OCI-LY1 (cell line): Measurements from ENCODE around the gene AIFM3.

Experiments used
- H2AFZ ChIP-seq: fragments of 200-600 bp; sonication (generic), shearing (Covaris generic); 2 replicates; pipeline ENCODE4 v1.6.0; 2014; ENCODE audit warnings: antibody characterized with exemption, mild to moderate bottlenecking, low read length
- H3F3A ChIP-seq: fragments of 200-600 bp; sonication (generic), shearing (Covaris generic); 2 replicates; pipeline ENCODE4 v1.6.0; 2014; ENCODE audit warnings: mild to moderate bottlenecking, antibody characterized with exemption, low read length, moderate library complexity; ENCODE audit not compliant: insufficient read depth
- H3K27ac ChIP-seq: fragments of 200-600 bp; sonication (generic); 2 replicates; pipeline ENCODE4 v1.5.1; 2014; ENCODE audit warnings: low read length, mixed run types, mild to moderate bottlenecking, low read depth; ENCODE audit not compliant: poor library complexity, severe bottlenecking
- H3K27me3 ChIP-seq: fragments of 200-600 bp; sonication (generic); 2 replicates; pipeline ENCODE4 v1.6.0; 2014; ENCODE audit warnings: antibody characterized with exemption, mild to moderate bottlenecking, low read length, moderate library complexity; ENCODE audit not compliant: insufficient read depth
- H3K36me3 ChIP-seq: fragments of 200-600 bp; sonication (generic); 2 replicates; pipeline ENCODE4 v1.6.1; 2014; ENCODE audit warnings: mild to moderate bottlenecking, antibody characterized with exemption, low read length, moderate library complexity, mixed read lengths; ENCODE audit not compliant: insufficient read depth
- H3K4me1 ChIP-seq: fragments of 200-600 bp; sonication (generic); 2 replicates; pipeline ENCODE4 v1.5.1; 2014; ENCODE audit warnings: mild to moderate bottlenecking, low read length, moderate library complexity; ENCODE audit not compliant: insufficient read depth, severe bottlenecking
- H3K4me2 ChIP-seq: fragments of 200-600 bp; sonication (generic), shearing (Covaris generic); 2 replicates; pipeline ENCODE4 v1.6.1; 2014; ENCODE audit warnings: low read length
- H3K4me3 ChIP-seq: fragments of 200-600 bp; sonication (generic); 2 replicates; pipeline ENCODE4 v1.5.1; 2014; ENCODE audit warnings: low read length, low read depth, mild to moderate bottlenecking, mixed read lengths; ENCODE audit not compliant: poor library complexity, severe bottlenecking
- H3K79me2 ChIP-seq: fragments of 200-600 bp; shearing (Covaris generic); 2 replicates; pipeline ENCODE4 v1.6.1; 2016; ENCODE audit warnings: mixed run types, low read length, mixed read lengths; ENCODE audit not compliant: insufficient read depth
- H3K9ac ChIP-seq: fragments of 200-600 bp; sonication (generic), shearing (Covaris generic); 2 replicates; pipeline ENCODE4 v1.6.1; 2014; ENCODE audit warnings: mild to moderate bottlenecking, low read length, mixed read lengths
- H3K9me2 ChIP-seq: fragments of 200-600 bp; sonication (generic), shearing (Covaris generic); 2 replicates; pipeline ENCODE4 v1.6.1; 2014; ENCODE audit warnings: low read depth, mild to moderate bottlenecking, low read length, mixed read lengths
- H3K9me3 ChIP-seq: fragments of 200-600 bp; shearing (Covaris generic); 2 replicates; pipeline ENCODE4 v1.6.1; 2014; ENCODE audit warnings: low read length, mixed read lengths
- H4K20me1 ChIP-seq: fragments of 200-600 bp; sonication (generic), shearing (Covaris generic); 2 replicates; pipeline ENCODE4 v1.6.0; 2016; ENCODE audit warnings: mild to moderate bottlenecking, low read length; ENCODE audit not compliant: insufficient read depth
- CTCF ChIP-seq: fragments of 200-600 bp; sonication (generic), shearing (Covaris generic); IDR thresholded peaks from 2 replicates; pipeline ENCODE4 v1.5.1; 2017; ENCODE audit warnings: mild to moderate bottlenecking, antibody characterized with exemption, low read length, moderate library complexity, mixed read lengths
- EZH2 ChIP-seq: fragments of 200-600 bp; sonication (generic), shearing (Covaris generic); IDR thresholded peaks from 2 replicates; pipeline ENCODE4 v1.8.0; 2017; ENCODE audit warnings: borderline replicate concordance, mixed run types, mild to moderate bottlenecking, antibody characterized with exemption, low read length, moderate library complexity, mixed read lengths

The AIFM3 gene

DNA sequence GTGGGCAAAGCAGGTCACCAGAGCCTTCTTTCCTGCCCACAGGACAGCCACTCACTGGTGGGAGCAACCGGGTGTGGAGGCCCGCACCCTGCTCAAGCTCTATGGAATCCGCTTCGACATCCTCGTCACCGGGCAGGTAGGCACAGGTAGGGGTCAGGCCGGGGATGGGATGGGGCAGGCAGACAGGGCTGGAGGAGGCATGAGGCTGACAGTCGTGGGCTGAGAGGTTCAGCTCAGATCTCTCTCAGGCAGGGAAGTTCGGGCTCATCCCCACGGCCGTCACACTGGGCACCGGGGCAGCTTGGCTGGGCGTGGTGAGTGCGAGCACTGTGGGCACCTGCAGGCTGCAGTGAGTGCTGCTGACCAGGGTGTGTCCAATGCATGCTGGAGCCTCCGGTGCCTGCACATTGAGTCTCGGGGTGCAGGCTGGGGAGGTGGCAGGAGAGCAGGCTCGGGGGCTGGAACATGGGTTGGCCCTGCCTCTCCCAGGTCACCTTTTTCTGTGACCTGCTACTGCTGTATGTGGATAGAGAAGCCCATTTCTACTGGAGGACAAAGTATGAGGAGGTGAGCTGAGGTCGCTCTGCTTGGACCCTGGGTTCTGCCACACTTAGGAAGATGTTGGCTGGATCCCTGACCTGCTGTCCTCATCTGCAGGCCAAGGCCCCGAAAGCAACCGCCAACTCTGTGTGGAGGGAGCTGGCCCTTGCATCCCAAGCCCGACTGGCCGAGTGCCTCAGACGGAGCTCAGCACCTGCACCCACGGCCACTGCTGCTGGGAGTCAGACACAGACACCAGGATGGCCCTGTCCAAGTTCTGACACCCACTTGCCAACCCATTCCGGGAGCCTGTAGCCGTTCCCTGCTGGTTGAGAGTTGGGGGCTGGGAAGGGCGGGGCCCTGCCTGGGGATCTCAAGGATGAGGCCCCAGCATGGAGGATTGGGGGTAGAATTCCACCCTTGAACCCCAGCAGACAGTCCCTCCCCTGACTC is 59.0 kb downstream of the AIFM3 start:
- H3K9me2 ChIP-seq: no peaks in the 10 kb centered on the region
- no peaks in the 10 kb centered on the region for H3K36me3 ChIP-seq
- H3K27ac ChIP-seq: no peak overlapping the region
- no peaks in the 10 kb centered on the region for H3K4me1 ChIP-seq
- no peak overlapping the region for H2AFZ ChIP-seq
- H4K20me1 ChIP-seq: no peaks in the 10 kb centered on the region
- H3K79me2 ChIP-seq: no peaks in the 10 kb centered on the region
- no peaks in the 10 kb centered on the region for H3F3A ChIP-seq
- no peak overlapping the region for H3K4me3 ChIP-seq
- no peaks in the 10 kb centered on the region for H3K9me3 ChIP-seq
- H3K4me2 ChIP-seq: no peak overlapping the region
- no peak for TF ChIP-seq CTCF
- TF ChIP-seq EZH2: no peak
- H3K27me3 ChIP-seq: peaks cover 4% of the 10 kb centered on the region; the same call in 1 of the 2 replicates
- H3K9ac ChIP-seq: no peak overlapping the region

DNA sequence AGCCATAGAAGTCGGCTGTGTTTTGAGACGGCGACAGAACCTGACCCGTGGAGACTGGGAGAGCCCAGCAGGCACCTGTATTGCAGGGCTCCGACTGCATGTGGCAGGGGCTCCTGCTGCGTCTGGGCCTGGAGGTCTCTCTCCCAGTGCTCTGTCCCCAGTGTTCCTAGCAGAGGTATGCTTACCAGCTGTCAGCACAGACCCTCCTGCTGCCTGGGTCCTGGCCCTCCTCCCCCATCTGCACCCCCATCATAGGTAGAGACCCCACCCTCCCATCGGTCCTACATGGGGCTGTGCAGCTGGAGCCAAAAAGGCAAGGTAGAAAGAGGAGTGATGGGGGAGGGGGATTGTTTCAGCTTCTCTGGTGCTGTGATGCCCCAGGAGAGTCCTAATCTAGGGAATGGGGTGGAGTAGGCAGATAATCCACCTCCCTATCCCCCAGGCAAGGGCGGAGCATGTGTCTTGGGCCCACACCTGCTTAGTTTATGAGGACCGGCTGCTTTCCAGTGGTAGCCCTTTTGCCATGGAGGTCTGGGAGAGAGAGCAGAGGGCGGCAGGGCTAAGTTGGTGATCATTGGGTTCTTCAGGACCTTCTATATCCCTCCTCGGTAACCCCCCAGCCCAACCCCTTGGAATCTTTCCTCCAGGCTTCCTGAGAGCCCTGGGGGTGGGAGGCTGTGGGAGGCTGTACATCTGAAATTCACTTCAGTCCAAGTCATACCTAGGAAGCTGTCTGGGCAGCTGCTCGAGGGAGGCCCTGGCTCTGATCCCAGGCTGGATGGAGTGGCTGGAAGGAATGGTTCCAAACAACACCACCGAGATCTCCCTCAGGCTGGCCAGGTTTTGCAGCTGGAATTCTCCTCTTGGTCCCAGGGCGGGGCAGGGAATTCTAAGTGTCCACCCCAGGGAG is 60.0 kb downstream of the AIFM3 start:
- no peak overlapping the region for H3K4me2 ChIP-seq
- H3K9me2 ChIP-seq: no peaks in the 10 kb centered on the region
- H3K9me3 ChIP-seq: no peaks in the 10 kb centered on the region
- TF ChIP-seq EZH2: no peak
- no peak for TF ChIP-seq CTCF
- H3K27ac ChIP-seq: no peak overlapping the region
- no peak overlapping the region for H3K4me3 ChIP-seq
- no peaks in the 10 kb centered on the region for H4K20me1 ChIP-seq
- H3K9ac ChIP-seq: no peak overlapping the region
- H3K4me1 ChIP-seq: no peaks in the 10 kb centered on the region
- H3K27me3 ChIP-seq: no peaks in the 10 kb centered on the region; the same call in 1 of the 2 replicates
- H3K36me3 ChIP-seq: no peaks in the 10 kb centered on the region
- no peaks in the 10 kb centered on the region for H3K79me2 ChIP-seq
- H2AFZ ChIP-seq: no peak overlapping the region
- H3F3A ChIP-seq: no peaks in the 10 kb centered on the region

GRCh38 chr22:21028277-21029251 is 61.5 kb downstream of the AIFM3 start:
- H3F3A ChIP-seq: no peaks in the 10 kb centered on the region
- H3K79me2 ChIP-seq: no peaks in the 10 kb centered on the region
- no peaks in the 10 kb centered on the region for H3K9me2 ChIP-seq
- H3K27ac ChIP-seq: no peak overlapping the region
- TF ChIP-seq EZH2 (no peak), CTCF (no peak)
- H3K9ac ChIP-seq: no peak overlapping the region
- H3K9me3 ChIP-seq: no peaks in the 10 kb centered on the region
- H3K4me2 ChIP-seq: no peak overlapping the region
- no peaks in the 10 kb centered on the region for H4K20me1 ChIP-seq
- H3K36me3 ChIP-seq: no peaks in the 10 kb centered on the region
- 0 out of 2 replicates have a peak, but pooled peaks cover 3% of the 10 kb centered on the region for H3K27me3 ChIP-seq
- H2AFZ ChIP-seq: no peak overlapping the region
- H3K4me3 ChIP-seq: no peak overlapping the region
- no peaks in the 10 kb centered on the region for H3K4me1 ChIP-seq
